GM11168 (cell line): ENCODE measurements around the gene TMEM204.

Experiments used
- in situ Hi-C: fragments of 300-500 bp; cut with MboI; formaldehyde crosslinking; loops from one replicate; pipeline ENCODE4 v1.12.0; 2022; ENCODE audit warnings: low sequenced_read_pairs; ENCODE audit not compliant: unreplicated experiment

TMEM204 gene

DNA sequence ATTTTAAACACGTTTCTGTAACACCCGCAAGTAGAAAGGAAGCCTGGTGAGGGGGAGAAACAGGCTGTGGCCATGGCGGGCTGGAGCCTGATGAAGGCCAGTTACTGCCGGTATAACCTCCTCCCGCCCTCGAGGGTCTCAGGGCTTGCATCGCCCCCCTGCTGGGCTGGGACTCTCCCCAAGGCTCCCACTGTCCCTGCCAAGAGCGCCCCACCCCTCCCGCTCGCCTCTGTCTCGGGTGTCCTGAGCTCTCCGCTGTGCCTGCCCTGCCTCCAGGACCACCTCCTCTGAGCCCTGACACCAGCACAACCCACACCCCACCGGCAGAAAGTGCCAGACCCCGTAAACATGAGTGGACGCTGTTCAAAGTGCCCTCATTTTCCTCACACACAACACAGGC lies 18.7 kb downstream of the TMEM204 start:
- in situ Hi-C loops: no loop called here

- in situ Hi-C loops: no loop called here
Measured at GRCh38 chr16:1553946-1554825, 20.7 kb downstream of the TMEM204 start.

GRCh38 chr16:1554826-1555445 lies 21.5 kb downstream of the TMEM204 start:
- in situ Hi-C loops: no loop called here

DNA sequence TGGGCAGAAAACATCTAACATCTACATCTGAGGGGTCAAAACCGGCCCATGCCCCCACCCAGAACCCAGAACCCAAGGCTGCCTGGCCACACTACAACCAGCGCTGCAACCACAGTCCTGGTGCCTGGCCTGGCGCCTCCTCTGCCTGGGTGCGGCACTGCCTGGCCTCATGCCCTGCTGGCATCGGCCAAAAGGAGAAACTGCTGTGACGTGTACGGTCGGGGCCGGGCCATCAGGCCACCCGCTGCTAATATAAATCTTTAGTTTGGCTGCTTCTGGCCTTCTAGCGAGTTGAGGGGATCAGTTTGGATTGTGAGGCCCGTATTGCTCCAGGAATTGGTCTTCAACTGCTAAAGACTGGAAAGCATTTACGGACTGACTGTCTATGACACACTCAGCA lies 22.8 kb downstream of the TMEM204 start:
- in situ Hi-C loops: no loop called here

GRCh38 chr16:1557074-1557473 lies 23.6 kb downstream of the TMEM204 start:
- in situ Hi-C loops: no loop called here

- in situ Hi-C loops: no loop called here
Measured at GRCh38 chr16:1557576-1557975, 24.1 kb downstream of the TMEM204 start.

DNA sequence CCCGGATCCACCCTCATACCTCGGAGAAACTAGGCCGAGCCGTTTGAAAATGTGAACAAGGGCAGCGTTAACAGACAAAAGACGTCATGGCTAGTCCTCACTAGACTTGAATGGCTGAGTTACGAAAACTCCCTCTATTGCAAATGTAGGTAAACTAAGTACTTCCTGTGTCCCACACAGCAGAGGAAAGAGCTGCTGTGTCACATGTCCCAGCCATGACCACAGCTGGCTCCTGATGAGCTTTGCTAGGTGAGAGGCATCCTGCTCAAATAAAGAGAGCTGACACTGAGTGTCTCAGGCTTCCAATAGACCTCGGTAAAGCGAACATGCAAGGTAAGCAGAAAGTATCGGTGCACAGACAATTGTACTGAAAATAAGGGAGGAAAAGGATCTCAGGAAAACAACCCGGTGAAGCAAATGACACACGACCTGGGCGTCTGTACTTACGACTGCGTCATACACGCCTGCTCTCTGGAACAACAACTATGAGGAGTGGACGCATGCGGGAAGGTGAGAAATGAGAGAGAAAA lies 26.0 kb downstream of the TMEM204 start:
- in situ Hi-C loops: no loop called here

DNA sequence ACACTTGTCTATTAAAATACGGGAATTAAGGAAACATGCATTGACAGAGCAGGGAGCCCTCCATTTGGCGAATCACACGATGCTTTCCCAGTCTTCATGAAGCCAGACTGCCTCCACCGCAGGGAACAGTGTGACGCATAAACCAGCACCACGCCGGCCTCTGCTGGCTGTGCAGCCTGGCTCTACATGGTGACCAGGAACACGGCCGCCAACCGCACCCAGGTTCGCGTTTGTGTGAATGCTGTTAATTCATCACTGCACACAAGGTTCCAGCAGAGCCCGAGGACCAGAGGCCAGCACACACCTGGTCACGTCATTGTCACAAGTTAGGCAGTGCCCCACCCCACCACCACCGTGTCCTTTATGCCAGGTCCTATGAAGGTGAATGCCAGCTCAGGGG lies 26.7 kb downstream of the TMEM204 start:
- in situ Hi-C loops: no loop called here

DNA sequence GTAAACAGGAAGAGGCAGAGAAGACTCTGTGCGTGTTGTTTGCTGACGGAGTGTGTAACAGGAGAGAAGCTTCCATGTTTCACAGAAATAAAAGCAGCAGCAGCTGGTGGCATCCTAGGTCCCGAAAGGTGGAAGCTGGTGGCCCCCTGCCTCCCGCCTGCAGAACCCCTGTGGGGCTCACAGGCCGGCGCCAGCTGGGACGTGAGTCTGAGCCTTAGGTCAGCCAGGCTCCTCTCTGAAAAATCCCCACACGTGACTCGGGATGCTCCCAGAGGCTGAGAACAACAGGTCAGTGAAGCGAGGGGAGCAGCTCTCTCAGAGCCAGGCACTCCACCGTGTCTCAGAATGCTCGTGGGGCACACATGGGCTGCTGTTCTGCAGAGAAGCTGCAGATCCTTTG lies 27.4 kb downstream of the TMEM204 start:
- in situ Hi-C loops: no loop called here

GRCh38 chr16:1561266-1561665 lies 27.8 kb downstream of the TMEM204 start:
- in situ Hi-C loops: no loop called here

DNA sequence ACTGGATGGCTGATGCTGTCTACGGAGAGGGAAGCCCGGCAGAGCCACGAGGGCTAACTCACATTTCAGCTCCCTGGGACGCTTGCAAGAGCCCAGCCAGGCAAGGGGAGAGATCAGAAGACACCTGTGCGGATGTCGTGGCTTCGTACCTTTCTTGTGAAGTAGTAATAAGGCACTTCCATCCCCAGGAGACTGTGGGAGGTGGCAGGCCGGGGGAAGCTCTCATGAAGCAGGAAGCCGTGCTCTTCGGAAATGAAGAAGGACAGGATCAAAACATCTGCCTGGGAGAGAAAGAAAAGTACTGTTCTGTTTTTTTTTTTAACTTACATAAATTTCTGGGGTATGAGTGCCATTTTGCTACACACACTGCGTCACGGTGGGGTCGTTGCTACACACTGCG lies 28.4 kb downstream of the TMEM204 start:
- in situ Hi-C loops: no loop called here

DNA sequence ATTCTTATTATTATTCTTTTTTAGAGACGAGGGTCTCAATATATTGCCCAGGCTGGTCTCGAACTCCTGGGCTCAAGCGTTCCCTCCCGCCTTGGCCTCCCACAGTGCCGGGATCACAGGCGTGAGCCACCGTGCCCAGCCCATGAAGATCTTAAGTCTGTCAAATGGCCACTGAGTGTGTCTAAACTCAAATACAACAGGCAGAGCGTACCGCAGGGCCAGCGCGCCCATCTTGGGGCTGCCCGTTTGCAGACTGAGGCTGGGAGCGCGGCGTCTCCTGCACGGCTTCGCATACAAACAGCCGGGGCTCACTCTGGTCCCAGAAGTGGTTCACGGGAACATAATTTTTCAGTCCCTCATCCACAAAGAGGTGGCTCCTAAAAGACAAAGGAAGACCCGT lies 30.3 kb downstream of the TMEM204 start:
- in situ Hi-C loops: no loop called here

- in situ Hi-C loops: no loop called here
Measured at GRCh38 chr16:1564325-1564724, 30.9 kb downstream of the TMEM204 start.

GRCh38 chr16:1565083-1565805 lies 31.8 kb downstream of the TMEM204 start:
- in situ Hi-C loops: no loop called here

- in situ Hi-C loops: no loop called here
Measured at GRCh38 chr16:1567988-1568387, 34.5 kb downstream of the TMEM204 start.

GRCh38 chr16:1571012-1571671 lies 37.7 kb downstream of the TMEM204 start:
- in situ Hi-C loops: no loop called here

DNA sequence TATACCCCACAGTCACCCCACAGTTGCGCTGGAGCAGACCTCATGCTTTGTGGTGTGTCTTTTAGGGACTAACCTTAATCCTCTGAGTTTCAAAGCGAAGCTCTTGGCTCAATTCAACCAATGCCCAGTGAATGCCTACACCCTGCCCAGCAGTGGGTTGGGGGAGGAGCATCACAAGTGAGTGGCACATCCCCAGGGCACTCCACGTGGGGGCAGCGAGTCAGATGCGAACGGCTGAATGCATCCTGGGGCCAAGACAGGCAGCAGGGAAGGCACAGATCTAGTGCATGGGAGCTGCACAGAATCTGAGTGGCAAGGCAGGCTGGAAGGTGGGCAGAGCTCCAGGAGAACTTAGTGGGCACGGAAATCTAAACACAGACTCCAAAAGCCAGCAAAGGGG lies 39.2 kb downstream of the TMEM204 start:
- in situ Hi-C loops: no loop called here

DNA sequence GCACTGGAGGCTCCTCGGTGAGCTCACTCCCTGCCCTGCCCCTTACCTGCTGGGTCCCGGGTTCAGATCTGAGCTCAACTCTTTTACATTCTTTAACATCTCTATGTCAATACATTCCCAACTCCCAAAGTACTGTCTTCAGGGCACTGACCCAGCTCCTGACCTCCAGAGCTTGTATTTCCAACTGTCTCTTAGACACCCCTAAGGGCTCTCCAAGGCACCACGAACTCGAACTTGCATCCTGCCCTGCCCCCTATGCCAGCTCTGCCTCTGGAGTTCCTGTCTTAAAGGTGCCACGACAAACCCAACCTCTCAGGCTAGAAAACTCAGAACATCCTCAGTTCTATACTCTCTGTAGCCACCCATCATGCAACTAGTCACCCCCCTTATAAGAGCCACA lies 39.8 kb downstream of the TMEM204 start:
- in situ Hi-C loops: no loop called here

GRCh38 chr16:1575578-1575977 lies 42.1 kb downstream of the TMEM204 start:
- in situ Hi-C loops: no loop called here

- in situ Hi-C loops: no loop called here
Measured at GRCh38 chr16:1579214-1579613, 45.7 kb downstream of the TMEM204 start.
